GM18526 (cell line): ENCODE data around the gene FOXP1.

Experiments
- POLR2A ChIP-seq: IDR thresholded peaks from 3 replicates; pipeline ENCODE4 v1.6.1; 2011; ENCODE audit not compliant: insufficient read length; ENCODE audit errors: extremely low read depth

The FOXP1 gene

DNA sequence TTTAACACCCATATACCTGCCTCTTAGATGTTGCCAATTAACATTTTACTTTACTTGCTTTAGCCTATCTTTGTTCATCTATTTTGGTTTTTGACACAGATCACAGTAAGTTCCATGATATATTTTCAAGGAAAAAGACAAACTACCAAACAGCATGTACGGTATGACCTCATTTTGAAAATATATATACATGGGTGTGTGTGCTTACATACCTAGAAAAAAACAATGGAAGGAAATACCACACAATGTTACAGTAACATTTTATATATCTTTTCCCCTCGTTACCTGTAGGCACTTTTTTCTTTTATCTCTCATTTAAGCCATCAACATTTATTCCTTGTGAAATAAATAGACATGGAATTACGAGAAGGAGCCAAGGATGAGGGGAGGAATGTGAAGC is 170.0 kb downstream of the FOXP1 start:
- no peak for TF ChIP-seq POLR2A

DNA sequence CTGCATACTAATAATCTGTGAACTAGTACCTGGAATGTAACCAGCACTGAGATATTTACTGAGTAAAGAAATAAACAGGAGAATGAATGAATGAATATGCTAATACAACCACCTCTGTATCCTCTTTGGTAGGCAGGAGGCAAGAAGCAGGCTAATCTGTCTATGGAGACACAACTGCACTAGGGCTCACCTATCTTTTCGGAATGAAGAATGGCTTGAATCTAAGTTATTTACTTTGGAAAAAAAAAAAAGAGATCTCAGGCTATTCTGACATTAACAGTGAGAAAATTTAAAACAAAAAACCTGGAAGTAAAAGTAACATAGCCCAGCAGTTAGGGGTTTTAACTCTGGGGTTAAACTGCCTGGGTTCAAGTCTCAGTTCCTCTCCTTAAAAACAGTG is 174.2 kb downstream of the FOXP1 start:
- no peak for TF ChIP-seq POLR2A

DNA sequence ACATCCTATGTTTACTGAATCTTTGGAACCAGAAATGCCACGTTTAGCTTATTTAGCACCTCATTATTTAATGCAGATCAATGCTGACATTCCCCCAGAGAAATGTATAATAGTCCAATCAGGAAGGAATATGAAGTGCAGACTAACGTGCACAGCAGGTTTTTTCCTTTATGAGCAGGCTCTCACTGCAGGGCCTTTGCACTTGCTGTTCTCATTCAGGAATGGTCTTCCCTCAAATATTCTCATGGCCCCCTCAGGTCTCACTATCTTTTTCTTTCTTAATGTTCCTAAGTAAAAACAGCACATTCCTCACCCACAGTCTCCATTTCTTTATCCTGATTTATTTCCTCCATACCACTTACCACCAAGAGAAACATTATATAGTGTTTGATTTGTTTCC is 174.6 kb downstream of the FOXP1 start:
- no peak for TF ChIP-seq POLR2A

DNA sequence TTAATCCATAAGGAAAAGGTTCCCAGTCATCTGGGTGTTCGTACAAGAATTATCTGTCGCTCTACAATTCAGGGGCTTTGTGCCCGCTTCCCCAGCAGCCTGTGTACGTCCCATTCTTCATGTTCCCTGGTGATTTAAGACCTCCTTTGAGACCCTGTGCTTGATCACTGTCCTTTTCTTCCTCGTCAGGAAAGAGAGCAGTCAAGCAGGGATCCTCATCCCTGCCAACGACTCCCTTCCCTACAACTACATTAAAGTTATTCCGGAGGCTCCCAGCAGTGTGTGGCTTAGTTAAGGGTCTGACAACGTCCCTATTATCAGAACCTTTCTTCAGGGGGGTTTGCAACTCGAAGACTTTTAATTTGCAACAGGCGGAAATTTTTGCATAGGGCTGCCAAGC is 175.7 kb downstream of the FOXP1 start:
- TF ChIP-seq POLR2A = no peak

DNA sequence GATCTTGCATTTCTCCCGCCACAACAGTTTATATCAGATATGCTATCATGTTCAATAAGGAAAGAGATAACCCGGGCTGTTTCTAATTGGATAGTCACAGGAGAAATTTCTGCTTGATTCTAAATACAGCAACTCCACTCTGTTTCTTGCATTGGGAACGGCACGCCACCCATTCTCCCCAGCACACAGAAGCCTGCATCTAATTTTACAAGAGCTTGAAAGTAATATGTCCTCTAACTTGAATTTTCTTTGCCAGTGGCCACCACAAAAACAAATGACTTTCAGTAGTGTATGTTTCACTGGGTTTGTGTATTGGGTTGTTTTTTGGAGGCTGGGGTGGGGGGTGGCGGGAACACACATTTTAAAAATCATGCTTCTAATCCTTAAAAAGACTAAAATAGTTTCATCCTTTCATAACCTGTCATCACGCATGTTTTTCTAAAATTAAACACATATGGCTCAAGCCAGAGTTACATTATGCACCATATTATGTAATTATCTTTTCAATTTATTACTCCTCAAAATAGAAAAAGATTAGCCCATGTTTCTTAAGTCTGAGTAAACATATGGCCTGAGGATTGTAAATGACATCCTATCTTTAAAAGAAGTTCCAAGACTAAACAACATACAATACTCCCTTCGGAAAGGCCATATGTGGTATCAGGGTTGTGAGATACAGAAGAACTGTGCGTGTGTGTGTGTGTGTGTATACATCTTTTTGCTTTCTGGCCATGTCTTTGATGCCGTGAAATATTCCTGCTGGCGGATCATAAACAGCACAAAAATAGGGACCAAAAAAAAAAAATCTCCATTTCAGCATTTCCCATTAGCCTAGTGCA is 176.3 kb downstream of the FOXP1 start:
- TF ChIP-seq POLR2A = no peak

DNA sequence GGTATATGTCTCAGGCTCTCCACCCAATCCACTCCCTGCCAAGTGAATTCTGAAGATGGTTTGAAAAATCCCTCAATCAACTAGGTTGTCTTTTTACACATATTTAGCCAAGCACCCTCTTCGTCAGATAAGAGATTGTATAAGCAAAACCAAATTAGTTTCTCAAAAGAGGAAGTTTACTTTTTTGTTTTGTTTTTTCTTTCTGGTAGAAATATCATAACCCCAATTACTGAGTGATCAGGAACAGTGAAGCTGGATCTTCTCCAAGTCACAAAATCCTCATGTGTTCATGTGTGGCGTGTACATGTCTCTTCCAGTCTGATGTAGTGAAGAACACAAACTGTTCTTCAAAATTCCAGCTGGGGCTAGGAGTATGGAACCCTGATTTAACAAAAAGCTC is 180.6 kb downstream of the FOXP1 start:
- TF ChIP-seq POLR2A = no peak

DNA sequence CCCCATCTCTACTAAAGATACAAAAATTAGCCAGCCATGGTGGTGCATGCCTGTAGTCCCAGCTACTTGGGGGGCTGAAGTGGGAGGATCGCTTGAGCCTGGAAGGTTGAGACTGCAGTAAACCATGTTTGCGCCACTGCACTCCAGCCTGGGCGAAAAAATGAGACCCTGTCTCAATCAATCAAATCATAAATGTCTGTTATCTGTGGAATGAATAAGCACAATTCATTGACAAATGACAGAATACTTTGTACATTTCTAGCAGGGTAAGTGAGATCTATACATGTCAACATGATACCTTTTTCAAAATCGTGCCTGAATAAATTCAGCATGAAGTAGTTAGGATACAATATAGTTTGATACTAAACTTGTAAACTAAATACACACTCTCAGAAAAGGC is 181.2 kb downstream of the FOXP1 start:
- no peak for TF ChIP-seq POLR2A

DNA sequence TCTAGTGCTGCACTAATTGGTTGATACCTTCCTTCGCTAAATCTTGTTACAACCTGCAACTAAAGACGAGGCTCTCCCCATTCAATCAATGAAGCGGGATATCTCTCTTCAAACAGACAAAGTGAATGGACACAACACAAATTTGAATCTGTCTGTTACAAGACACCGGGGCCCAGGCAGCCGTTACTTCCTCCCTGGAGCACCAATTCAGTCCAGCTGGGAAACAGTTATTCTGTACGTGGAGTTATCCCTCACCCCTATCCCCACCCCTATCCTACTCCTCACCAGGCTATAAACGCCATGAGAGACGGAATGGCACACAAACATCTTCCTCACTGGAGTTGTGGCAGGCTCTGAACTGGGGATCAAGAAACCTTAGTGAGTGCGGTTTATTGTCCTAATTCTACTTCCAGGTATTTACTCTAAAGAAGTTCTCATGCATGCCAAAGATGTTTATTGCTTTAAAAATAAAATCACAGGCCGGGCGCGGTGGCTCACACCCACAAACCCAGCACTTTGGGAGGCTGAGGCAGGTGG is 181.8 kb downstream of the FOXP1 start:
- TF ChIP-seq POLR2A = no peak

DNA sequence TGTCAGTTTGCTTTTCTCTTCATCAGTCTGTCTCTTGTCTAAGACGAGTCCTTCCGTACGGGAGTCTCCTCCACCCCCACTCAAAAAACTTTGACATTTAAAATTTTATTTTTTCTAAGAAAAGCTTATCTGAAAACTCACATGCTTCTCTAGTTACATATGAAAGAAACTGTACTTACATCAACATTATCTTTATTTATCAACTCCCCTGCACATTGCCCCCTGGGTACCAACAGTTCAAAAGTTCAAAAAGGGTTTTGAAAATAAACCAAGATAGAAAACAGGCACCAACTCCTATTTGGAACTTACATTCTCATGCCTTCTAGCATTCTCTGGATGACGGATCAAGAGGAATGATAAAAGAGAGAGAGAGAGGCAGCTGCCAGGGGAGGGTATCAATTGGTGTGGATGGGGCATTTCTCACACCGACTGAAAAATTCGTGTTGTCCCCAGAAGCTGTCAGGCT is 182.5 kb downstream of the FOXP1 start:
- no peak for TF ChIP-seq POLR2A

DNA sequence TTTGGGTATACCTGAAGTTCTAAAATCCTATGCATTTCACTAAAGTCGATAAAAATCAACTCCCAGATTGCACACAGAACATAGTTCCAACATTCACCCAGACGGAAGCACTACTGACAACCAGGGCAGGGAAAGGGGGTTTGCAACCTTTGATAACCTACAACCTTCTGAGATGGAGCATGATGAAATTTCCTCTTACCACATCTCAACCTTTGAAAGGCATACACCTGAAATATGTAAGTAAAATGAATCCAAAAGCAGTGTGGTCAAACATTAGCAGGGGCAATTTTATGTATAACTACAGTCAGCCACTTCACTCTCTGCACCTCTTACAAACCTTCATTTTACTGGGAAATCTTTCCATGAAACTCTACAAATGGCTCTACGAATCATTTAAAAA is 184.1 kb downstream of the FOXP1 start:
- TF ChIP-seq POLR2A = no peak

DNA sequence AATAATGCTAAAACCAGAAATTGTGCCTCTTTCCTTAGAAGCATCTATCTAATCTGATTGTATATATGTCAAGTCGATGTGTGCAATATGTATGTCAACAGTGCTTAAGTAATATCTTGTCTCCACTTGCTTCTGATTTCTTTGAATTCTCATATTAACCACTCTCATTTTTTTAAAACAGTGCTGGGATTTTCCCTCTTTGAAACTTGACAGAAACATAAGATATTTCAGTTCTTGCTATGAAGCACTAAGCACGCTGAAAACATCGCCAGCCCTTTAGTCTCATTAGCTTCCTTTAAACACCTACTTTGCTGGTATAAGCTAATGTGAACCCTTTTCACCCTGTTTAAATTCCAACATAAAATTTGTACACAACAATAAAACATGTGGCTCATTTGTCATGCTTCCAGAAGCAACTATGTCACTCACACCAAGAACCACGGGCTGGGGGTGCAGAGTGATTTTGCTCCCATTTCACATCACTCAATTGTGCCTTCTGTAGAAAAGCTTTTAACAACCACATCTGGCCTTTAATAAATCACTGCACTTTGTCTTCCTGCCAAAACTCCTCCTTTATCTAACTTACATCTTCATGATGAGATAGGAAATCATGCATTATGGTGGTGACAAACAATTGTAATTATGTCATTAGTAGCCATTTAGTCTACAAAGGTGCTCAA is 185.2 kb downstream of the FOXP1 start:
- TF ChIP-seq POLR2A = no peak

DNA sequence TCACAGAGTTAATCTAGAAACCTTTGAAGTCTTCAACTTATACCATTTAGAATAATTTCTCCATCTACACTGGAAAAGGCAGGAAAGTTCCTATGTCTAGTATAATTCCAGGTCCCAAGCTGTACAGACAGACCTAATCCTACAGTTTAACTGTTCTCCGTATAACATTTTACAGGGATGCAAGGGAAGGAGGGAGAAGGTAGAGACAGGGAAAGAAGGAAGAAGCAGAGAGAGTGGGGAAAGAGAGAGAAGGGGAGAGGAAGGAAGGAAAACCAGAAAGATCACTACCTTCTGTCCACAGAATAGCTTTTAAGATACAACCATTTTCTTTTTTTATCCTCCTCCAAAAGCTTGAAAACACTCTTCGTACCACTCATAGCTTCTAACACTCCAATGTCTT is 185.8 kb downstream of the FOXP1 start:
- no peak for TF ChIP-seq POLR2A

DNA sequence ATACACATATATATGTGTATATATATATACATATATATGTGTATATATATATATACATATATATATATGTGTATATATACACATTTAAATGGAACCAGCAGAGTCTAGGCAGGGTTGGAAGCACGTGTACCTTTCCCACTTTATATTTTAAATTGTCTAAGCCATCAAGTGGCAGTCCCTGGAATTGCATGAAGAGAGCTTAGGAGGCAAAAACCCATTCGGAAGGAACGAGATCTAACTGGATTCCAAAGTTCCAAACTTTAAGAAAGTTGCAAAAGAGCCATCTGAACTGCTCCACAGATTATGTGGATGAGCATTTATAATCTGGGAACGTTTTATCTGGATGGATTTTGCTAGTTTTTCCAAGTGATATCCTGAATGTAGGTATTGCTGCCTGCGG is 186.5 kb downstream of the FOXP1 start:
- no peak for TF ChIP-seq POLR2A

DNA sequence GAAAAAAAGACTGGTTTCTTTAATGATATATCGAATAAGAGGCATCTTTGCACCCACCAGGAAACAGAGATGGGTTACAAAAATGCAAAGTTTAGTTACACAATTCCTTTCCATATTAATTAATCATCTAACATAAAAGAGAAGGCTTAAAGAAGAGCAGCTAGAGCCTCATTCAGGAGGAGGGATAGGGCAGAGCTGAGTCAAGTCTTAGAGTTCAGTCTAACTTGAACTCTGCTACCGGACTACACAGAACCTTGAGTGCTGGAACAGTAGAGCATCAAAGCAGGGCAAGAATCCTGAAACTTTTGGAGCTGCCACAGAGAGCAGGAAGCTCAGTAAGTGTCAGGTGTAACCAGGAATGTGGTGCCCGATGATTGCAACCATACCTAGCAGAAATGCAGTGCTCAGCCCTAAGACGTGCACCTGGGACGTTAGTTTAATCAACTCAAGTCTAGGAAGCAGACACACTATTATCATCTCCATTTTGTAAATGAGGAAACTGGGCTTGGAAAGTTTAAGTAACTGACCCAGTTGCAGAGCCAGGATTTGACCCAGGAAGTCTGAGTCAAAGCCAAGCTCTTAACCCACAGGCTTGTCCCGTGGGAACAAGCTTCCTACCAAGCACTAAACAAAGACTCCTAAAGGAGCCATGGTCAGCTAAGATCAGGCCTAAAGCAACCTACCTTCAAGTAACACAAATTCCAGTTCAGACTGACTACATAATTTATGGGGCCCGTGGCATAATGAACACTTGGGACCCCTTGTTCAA is 187.4 kb downstream of the FOXP1 start:
- no peak for TF ChIP-seq POLR2A

DNA sequence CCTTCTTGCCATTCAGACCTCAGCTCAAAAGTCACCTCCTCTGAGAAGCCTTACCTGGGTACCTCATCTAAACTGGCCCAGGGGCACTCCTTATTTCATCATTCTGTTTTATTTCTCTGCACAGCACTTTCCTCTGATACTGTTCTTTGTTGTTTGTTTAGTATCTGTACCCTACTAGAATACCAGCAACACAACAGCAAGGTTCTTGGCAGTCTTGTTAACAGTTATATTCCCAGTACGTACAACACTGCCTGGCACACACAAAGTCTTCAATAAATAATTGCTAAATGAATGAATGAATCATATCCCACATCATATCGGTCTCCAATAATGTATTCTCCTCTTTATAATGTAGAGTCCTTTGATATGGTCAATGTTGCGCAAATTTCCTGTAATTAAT is 188.1 kb downstream of the FOXP1 start:
- TF ChIP-seq POLR2A = no peak

DNA sequence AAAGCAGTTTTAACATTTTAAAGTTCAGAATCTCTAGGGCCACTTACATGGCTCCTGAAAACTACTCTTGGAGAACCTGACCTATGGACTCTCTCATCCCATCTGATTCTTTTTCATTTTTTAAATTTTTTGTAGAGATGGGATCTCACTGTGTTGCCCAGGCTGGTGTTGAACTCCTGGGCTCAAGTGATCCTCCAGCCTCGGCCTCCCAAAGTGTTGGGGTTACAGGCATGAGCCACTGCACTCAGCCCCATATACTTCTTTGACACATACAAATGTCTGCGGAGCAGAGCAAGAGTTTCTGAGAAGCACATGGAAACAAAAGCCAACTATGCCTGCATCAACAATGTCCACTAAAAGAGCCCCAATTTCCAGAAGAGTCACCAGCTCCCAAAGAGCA is 189.8 kb downstream of the FOXP1 start:
- no peak for TF ChIP-seq POLR2A
